ENCODE data around the gene TP53TG3. TPM values are rescaled to one million over a fixed set of nuclear protein-coding genes. Genes with fewer than 3 reads are reported as not detected.
"Not testable (repeated sequence)": the region's sequence is repeated elsewhere in the genome, so short reads cannot be mapped to it uniquely, and the experiment has no call there.

Gene TP53TG3
- total RNA-seq, result not detected

GRCh38 chr16:32676065-32676464 lies at the start of gene TP53TG3:
Gene TP53TG3 (minus strand): TSS chr16:32676165. CDS start chr16:32676097, 68 bp downstream.
- H3K36me3 ChIP-seq; H3K27me3 ChIP-seq; H3K4me3 ChIP-seq; DNase-seq; ATAC-seq (ENCODE audit: low FRiP score in 2 of 2); H3K27ac ChIP-seq; H3K4me1 ChIP-seq; H3K9me3 ChIP-seq: not testable (repeated sequence)
- WGBS, 2 donors, result no CpG with 5 or more reads among the region's 25 CpGs

- not testable (repeated sequence) for H3K27ac ChIP-seq; H3K4me3 ChIP-seq; ATAC-seq (ENCODE audit: low FRiP score in 2 of 2); H3K36me3 ChIP-seq; H3K4me1 ChIP-seq; H3K27me3 ChIP-seq; H3K9me3 ChIP-seq
- 30 to 58% methylated on average over 27 to 38 of the region's 49 CpGs for WGBS, 2 donors
- DNase-seq, result peak in 1 of 2 donors; percentile 54
Observed at GRCh38 chr16:32650876-32651275, 25.1 kb downstream of the TP53TG3 start.

GRCh38 chr16:32647562-32647961 lies 28.4 kb downstream of the TP53TG3 start:
- not testable (repeated sequence) for H3K9me3 ChIP-seq; H3K27ac ChIP-seq; H3K27me3 ChIP-seq; H3K36me3 ChIP-seq; H3K4me1 ChIP-seq; DNase-seq; H3K4me3 ChIP-seq; ATAC-seq (ENCODE audit: low FRiP score in 2 of 2)
- 29% methylated on average over 1 of the region's 1 CpG; no CpG with 5 or more reads in 1 of the 2 donors for WGBS, 2 donors

GRCh38 chr16:32646780-32647179 lies 29.2 kb downstream of the TP53TG3 start:
- H3K4me1 ChIP-seq; H3K36me3 ChIP-seq; DNase-seq; H3K27me3 ChIP-seq; H3K27ac ChIP-seq; H3K9me3 ChIP-seq; ATAC-seq (ENCODE audit: low FRiP score in 2 of 2); H3K4me3 ChIP-seq: not testable (repeated sequence)
- WGBS, 2 donors, result 69% methylated on average over 2 of the region's 2 CpGs; no CpG with 5 or more reads in 1 of the 2 donors

- H3K27ac ChIP-seq; H3K9me3 ChIP-seq; H3K4me1 ChIP-seq; ATAC-seq (ENCODE audit: low FRiP score in 2 of 2); H3K4me3 ChIP-seq; DNase-seq; H3K27me3 ChIP-seq; H3K36me3 ChIP-seq: not testable (repeated sequence)
- 0 to 20% methylated on average over 1 to 2 of the region's 2 CpGs for WGBS, 2 donors
Observed at GRCh38 chr16:32646177-32646576, 29.8 kb downstream of the TP53TG3 start.

- 64 to 69% methylated on average over 6 of the region's 6 CpGs for WGBS, 2 donors
- not testable (repeated sequence) for H3K4me3 ChIP-seq; H3K27ac ChIP-seq; H3K36me3 ChIP-seq; DNase-seq; ATAC-seq (ENCODE audit: low FRiP score in 2 of 2); H3K9me3 ChIP-seq; H3K4me1 ChIP-seq; H3K27me3 ChIP-seq
Observed at GRCh38 chr16:32645278-32645908, 30.6 kb downstream of the TP53TG3 start.

GRCh38 chr16:32644715-32645114 lies 31.2 kb downstream of the TP53TG3 start:
- not testable (repeated sequence) for H3K36me3 ChIP-seq; H3K9me3 ChIP-seq; DNase-seq; H3K4me1 ChIP-seq; H3K27me3 ChIP-seq; H3K4me3 ChIP-seq; ATAC-seq (ENCODE audit: low FRiP score in 2 of 2); H3K27ac ChIP-seq
- 19 to 36% methylated on average over 1 of the region's 1 CpG for WGBS, 2 donors

- not testable (repeated sequence) for H3K9me3 ChIP-seq, DNase-seq, H3K27ac ChIP-seq, H3K4me1 ChIP-seq, H3K27me3 ChIP-seq, H3K36me3 ChIP-seq, H3K4me3 ChIP-seq
- ATAC-seq (ENCODE audit: low FRiP score in 2 of 2), result peak in 1 of 2 donors; percentile 30
- WGBS, 2 donors, result no CpG with 5 or more reads among the region's 20 CpGs
Observed at GRCh38 chr16:32637614-32638013, 38.4 kb downstream of the TP53TG3 start.

- ATAC-seq (ENCODE audit: low FRiP score in 2 of 2); H3K9me3 ChIP-seq; DNase-seq; H3K4me3 ChIP-seq; H3K27me3 ChIP-seq; H3K27ac ChIP-seq; H3K4me1 ChIP-seq; H3K36me3 ChIP-seq: not testable (repeated sequence)
- 92 to 100% methylated on average over 2 to 4 of the region's 8 CpGs for WGBS, 2 donors
Observed at GRCh38 chr16:32632096-32632495, 43.9 kb downstream of the TP53TG3 start.

Small RNA genes lying within 50 kb of the gene (small RNA-seq; reads per million reads assigned to genes)
- 0 reads per million in 4 donors for gene AC138907.6
